Upper lobe of left lung (tissue), 6 donors: ENCODE data around the gene MYH2. TPM values are rescaled to one million over a fixed set of nuclear protein-coding genes. Genes with fewer than 3 reads are reported as not detected.

Source experiments
- ATAC-seq, 2 donors: fragments of 200-7000 bp; cut with Tn5 transposase; one replicate each; pipeline ENCODE4 v1.9.1; 2022; ENCODE audit warnings: mild to moderate bottlenecking in 2 of 2, moderate library complexity in 2 of 2; ENCODE audit not compliant: low FRiP score in 2 of 2
- DNase-seq, 2 donors: peaks; one replicate each; pipeline ENCODE4 v3.0.0-alpha.2; 2019 to 2020
- H3K27ac ChIP-seq, 4 donors: fragments of 200-600 bp; sonication (generic); one replicate each; pipeline ENCODE4 v1.5.1; 2016 to 2019
- H3K27me3 ChIP-seq, 4 donors: fragments of 200-600 bp; sonication (generic); one replicate each; pipeline ENCODE4 v1.5.1; 2017 to 2019
- H3K36me3 ChIP-seq, 4 donors: fragments of 200-600 bp; sonication (generic); one replicate each; pipeline ENCODE4 v1.5.1; 2016 to 2019
- H3K4me1 ChIP-seq, 4 donors: fragments of 200-600 bp; sonication (generic); one replicate each; pipeline ENCODE4 v1.5.1; 2018 to 2019
- H3K4me3 ChIP-seq, 4 donors: fragments of 200-600 bp; sonication (generic); one replicate each; pipeline ENCODE4 v1.5.1; 2017 to 2019; ENCODE audit warnings: mild to moderate bottlenecking in 2 of 4, moderate library complexity in 1 of 4
- H3K9me3 ChIP-seq, 4 donors: fragments of 200-600 bp; sonication (generic); one replicate each; pipeline ENCODE4 v1.5.1; 2018 to 2019
- EP300 ChIP-seq, 4 donors: sonication (generic); formaldehyde crosslinking; IDR thresholded peaks; one replicate each; pipeline ENCODE4 v1.5.1; 2017; ENCODE audit warnings: antibody characterized with exemption in 4 of 4, control low read depth in 2 of 4
- POLR2A ChIP-seq, 4 donors: fragments of 450-650 bp; IDR thresholded peaks; one replicate each; pipeline ENCODE4 v1.5.1; 2016 to 2017; ENCODE audit warnings: antibody characterized with exemption in 4 of 4, mild to moderate bottlenecking in 2 of 4
- POLR2AphosphoS5 ChIP-seq, 2 donors: sonication (generic); formaldehyde crosslinking; IDR thresholded peaks; one replicate each; pipeline ENCODE4 v1.5.1; 2017; ENCODE audit warnings: antibody characterized with exemption in 2 of 2
- WGBS, 2 donors: methylation state at CpG; one replicate each; pipeline ENCODE4 v1.1.5; 2017 to 2018; 5-methylcytosine and 5-hydroxymethylcytosine counted together
- total RNA-seq, 6 donors: library from RNA; depleted of rRNA in 4 of 6; stranded (reverse); fragments of >200 nt in 4 of 6; gene quantifications; one replicate each; pipeline versions ENCODE4 v1.1.0 to v1.2.1, GENCODE V29; 2016 to 2021
- TF ChIP-seq, protein P1 (sequence below), 6 experiments: fragments of 450-650 bp in 4 of 6; fragments of 200-600 bp in 2 of 6; sonication (generic) in 2 of 6; IDR thresholded peaks; one replicate each; pipeline ENCODE4 v1.5.1; 2016 to 2019; ENCODE audit warnings: antibody characterized with exemption in 6 of 6
- donor health status: DM: no; HTN: no; CAD: no; lungs with moderate emphysema.
- donor health status: DM: no; HTN: yes; CAD: no; lungs with severe emphysema.

The MYH2 gene
- total RNA-seq, 6 donors from 2014 or later = 0.09 to 0.10 (median 0.10) TPM; not detected in 3

DNA sequence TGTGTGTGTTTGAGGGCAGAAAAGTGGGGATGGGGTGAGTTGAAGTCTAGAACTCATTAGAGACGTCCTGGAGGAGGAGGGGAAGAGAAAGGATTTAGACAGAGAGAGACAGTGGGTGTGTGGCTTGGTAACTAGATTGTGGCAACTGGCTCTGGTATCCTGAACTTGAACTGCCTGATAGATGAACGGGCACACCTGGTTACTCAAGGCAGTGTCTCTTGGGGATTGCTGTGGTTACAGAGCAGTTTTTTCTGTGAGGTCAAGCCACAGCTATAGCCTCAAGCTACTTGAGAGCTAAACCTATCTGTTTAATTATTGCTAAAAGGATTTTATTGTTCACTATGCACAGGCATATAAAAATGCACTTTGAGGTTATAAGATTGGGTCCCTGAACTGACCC, 29.8 kb upstream of the MYH2 start:
- TF ChIP-seq POLR2A (IDR thresholded peaks at IDR 0.05) (no peak), POLR2AphosphoS5 (IDR thresholded peaks at IDR 0.05) (no peak), EP300 (IDR thresholded peaks at IDR 0.05) (no peak)
- TF ChIP-seq, protein P1, sequence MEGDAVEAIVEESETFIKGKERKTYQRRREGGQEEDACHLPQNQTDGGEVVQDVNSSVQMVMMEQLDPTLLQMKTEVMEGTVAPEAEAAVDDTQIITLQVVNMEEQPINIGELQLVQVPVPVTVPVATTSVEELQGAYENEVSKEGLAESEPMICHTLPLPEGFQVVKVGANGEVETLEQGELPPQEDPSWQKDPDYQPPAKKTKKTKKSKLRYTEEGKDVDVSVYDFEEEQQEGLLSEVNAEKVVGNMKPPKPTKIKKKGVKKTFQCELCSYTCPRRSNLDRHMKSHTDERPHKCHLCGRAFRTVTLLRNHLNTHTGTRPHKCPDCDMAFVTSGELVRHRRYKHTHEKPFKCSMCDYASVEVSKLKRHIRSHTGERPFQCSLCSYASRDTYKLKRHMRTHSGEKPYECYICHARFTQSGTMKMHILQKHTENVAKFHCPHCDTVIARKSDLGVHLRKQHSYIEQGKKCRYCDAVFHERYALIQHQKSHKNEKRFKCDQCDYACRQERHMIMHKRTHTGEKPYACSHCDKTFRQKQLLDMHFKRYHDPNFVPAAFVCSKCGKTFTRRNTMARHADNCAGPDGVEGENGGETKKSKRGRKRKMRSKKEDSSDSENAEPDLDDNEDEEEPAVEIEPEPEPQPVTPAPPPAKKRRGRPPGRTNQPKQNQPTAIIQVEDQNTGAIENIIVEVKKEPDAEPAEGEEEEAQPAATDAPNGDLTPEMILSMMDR (IDR thresholded peaks at IDR 0.05) = no peak
- Histone ChIP-seq H3K4me1 (no peaks in the 10 kb centered on the region), H3K4me3 (no peak overlapping the region), H3K9me3 (no peaks in the 10 kb centered on the region), H3K27ac (no peak overlapping the region), H3K36me3 (no peaks in the 10 kb centered on the region), H3K27me3 (no peaks in the 10 kb centered on the region)
- no peak for DNase-seq
- no peak for ATAC-seq
- 26 to 45% methylated on average over 2 of the region's 2 CpGs for WGBS, 2 donors

DNA sequence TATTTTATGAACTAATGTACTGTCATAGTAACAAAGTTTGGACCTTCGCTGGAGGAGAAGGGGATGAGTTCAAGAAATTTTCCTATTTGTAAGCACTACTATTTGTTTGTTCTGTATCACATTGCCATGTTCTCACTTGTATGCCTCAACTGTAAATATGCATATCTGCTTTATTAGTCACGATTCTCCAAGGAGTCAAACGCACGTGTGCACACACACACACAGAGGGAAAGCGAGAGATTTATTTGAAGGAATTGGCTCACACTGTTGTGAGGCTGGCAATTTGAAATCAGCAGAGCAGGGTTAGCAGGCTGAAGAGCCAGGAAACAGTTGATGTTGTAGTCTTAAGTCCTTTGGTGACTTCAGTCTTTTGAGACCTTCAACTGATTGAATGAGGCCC, 24.9 kb upstream of the MYH2 start:
- DNase-seq (no peak), ATAC-seq (no peak)
- no peak overlapping the region for H3K27ac ChIP-seq
- H3K4me3 ChIP-seq = no peak overlapping the region
- no peaks in the 10 kb centered on the region for H3K36me3 ChIP-seq
- H3K27me3 ChIP-seq = no peaks in the 10 kb centered on the region
- H3K4me1 ChIP-seq = no peaks in the 10 kb centered on the region
- TF ChIP-seq EP300 (IDR thresholded peaks at IDR 0.05) (no peak), POLR2A (IDR thresholded peaks at IDR 0.05) (no peak)
- TF ChIP-seq, protein P1 (IDR thresholded peaks at IDR 0.05) = no peak
- WGBS, 2 donors = 83 to 87% methylated on average over 5 of the region's 5 CpGs
- H3K9me3 ChIP-seq = no peaks in the 10 kb centered on the region

DNA sequence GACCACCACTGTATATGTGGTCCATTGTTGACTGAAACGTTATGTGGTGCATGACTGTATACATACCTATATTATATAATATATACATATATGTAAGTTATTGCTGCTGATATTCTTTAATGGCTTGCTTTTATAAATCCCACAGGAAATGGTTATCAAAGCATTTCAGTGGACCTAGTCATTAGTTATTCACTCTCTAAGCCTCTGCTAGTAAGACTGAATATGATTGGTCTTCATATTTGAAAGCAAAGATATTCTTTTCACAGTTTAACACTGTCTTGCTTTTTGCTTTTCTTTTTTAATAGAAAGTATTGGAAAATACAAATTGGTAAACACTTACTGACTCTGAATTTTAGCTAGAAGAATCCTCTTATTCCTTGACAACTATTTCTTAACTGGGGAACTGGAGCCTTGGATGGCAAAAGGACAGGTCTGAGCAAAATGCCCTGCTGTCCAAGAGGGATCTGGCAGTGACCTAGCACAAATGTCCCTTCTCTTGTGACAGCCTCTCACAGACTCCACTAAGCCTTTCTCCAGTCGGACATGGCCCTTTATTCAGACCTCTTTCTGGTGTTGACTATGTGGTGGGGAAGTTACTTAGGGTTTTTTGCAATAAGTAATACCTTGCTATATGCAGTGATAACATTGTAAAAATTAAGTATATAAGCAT, 14.7 kb upstream of the MYH2 start:
- 76 to 77% methylated on average over 2 of the region's 2 CpGs for WGBS, 2 donors
- no peak for ATAC-seq

DNA sequence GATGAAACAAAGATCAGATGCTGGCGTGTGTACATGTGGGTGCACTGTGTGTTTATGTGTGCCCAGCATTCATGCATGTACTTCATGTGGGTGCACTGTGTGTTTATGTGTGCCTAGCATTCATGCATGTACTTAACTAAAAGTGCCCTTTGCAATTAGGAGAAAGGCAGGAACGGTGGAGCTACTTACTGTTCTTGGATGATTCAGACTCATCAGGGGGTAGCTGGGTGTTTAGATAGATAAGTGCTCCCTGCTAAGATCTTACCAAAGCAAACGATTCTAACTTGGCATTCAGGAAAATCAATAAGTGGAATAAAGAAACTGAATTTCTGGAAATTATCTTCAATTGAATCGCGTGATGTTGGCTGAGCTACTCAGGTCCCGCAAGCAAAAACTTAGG, 8.6 kb upstream of the MYH2 start:
- H3K36me3 ChIP-seq = no peaks in the 10 kb centered on the region
- H3K27me3 ChIP-seq = no peaks in the 10 kb centered on the region
- 81 to 82% methylated on average over 6 of the region's 6 CpGs for WGBS, 2 donors
- no peak for TF ChIP-seq POLR2A (IDR thresholded peaks at IDR 0.05)
- no peak for TF ChIP-seq EP300 (IDR thresholded peaks at IDR 0.05)
- no peak for TF ChIP-seq POLR2AphosphoS5 (IDR thresholded peaks at IDR 0.05)
- TF ChIP-seq, protein P1 (IDR thresholded peaks at IDR 0.05) = no peak
- no peak overlapping the region for H3K27ac ChIP-seq
- DNase-seq = no peak
- no peak overlapping the region for H3K4me3 ChIP-seq
- no peaks in the 10 kb centered on the region for H3K9me3 ChIP-seq
- no peak for ATAC-seq
- no peaks in the 10 kb centered on the region for H3K4me1 ChIP-seq

More for the DNA sequence above, 14.7 kb upstream of the MYH2 start:
- no peaks in the 10 kb centered on the region for H3K9me3 ChIP-seq
- no peak overlapping the region for H3K27ac ChIP-seq
- H3K27me3 ChIP-seq = no peaks in the 10 kb centered on the region
- no peaks in the 10 kb centered on the region for H3K36me3 ChIP-seq
- no peak overlapping the region for H3K4me3 ChIP-seq
- H3K4me1 ChIP-seq = no peaks in the 10 kb centered on the region
- DNase-seq = no peak
- TF ChIP-seq, protein P1 (IDR thresholded peaks at IDR 0.05) = no peak
- TF ChIP-seq POLR2AphosphoS5 (IDR thresholded peaks at IDR 0.05) = no peak
- TF ChIP-seq POLR2A (IDR thresholded peaks at IDR 0.05) = no peak
- no peak for TF ChIP-seq EP300 (IDR thresholded peaks at IDR 0.05)

DNA sequence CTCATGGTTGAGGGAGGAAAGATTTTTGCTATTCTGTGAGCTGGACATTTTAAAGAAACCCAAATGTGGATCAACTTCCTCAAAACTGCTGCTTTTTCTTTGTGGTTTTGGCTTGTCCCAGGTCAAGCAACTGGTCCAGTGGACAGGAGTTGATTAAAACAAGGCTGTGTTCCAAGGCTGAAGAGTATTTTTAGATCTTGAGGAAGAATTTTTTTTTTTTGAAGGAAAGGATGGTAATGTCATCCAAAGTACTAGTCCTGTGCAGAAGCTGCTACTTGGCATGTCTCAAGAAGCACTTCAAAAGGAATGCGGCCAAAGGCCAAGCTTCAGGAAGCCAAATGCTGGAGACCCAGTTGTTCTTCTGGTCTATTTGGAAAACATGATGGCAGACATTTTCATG, 8.0 kb upstream of the MYH2 start:
- no peaks in the 10 kb centered on the region for H3K9me3 ChIP-seq
- H3K36me3 ChIP-seq = no peaks in the 10 kb centered on the region
- no peaks in the 10 kb centered on the region for H3K4me1 ChIP-seq
- TF ChIP-seq, protein P1 (IDR thresholded peaks at IDR 0.05) = no peak
- no peak for TF ChIP-seq POLR2A (IDR thresholded peaks at IDR 0.05)
- WGBS, 2 donors = 59 to 68% methylated on average over 1 of the region's 1 CpG
- H3K27ac ChIP-seq = peak overlapping the region in 1 of 4 donors; percentile 12
- no peak overlapping the region for H3K4me3 ChIP-seq
- peak in 1 of 2 donors; percentile 43 for ATAC-seq
- no peak for DNase-seq
- H3K27me3 ChIP-seq = no peaks in the 10 kb centered on the region
